Iris pigment epithelial cell (primary cell): ENCODE results near the gene ATG2A.

Experiments used
- DNase-seq: peaks from one replicate; pipeline ENCODE4 v3.0.0-alpha.2; 2011; ENCODE audit warnings: low read depth

Gene ATG2A

DNA sequence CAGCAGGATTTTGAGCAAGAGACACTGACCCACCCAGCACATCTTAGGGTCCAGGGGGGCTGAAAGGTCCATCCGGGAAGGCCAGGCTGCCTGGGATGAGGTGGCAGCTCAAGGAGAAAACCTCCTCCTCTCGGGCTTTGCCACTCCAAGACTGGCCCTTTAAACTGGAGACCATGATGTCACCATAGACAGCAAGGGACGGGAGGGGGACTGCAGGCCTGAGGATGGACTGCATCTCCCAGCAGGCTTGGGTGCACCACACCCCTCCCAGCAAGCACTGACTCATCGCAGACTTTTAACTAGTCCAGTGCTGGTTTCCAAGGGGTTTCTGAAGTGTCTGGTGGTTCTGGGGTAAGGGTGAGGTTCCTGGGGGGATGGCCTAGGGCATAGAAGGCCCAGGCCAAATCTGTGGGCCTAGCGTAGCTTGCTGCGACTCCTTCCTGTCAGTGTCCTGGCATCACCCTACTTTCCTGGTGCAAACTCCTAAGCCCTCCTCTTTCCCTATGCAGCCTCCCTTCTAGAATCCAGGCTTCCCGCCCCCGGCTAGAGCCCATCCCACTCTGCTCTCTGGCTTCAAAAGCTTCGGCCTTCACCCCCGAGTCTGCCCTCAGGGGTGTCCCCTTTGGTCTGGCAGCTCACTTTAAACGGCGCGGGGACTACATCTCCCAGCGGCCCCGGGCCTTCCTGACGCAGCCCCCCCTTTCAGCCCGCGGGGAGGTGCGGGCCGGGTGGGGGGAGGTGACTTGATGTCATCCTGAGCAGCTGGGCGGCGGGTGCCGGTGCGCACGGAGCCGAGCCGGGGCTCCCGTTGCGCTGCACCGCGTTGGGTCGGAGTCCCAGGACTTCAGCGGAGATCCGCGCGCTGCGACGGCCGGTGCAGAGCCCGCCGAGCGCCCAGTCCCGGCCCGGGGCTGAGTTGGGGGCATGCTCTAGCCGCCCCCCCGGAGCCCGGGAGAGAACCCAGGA lies 7.2 kb upstream of the ATG2A start, which contains the start of gene PPP2R5B:
Gene PPP2R5B (plus strand): TSS at position 746 of the 966 bp plus-strand sequence. CDS start 1,046 bp downstream, outside the sequence.
- peak; percentile 95 for DNase-seq

DNA sequence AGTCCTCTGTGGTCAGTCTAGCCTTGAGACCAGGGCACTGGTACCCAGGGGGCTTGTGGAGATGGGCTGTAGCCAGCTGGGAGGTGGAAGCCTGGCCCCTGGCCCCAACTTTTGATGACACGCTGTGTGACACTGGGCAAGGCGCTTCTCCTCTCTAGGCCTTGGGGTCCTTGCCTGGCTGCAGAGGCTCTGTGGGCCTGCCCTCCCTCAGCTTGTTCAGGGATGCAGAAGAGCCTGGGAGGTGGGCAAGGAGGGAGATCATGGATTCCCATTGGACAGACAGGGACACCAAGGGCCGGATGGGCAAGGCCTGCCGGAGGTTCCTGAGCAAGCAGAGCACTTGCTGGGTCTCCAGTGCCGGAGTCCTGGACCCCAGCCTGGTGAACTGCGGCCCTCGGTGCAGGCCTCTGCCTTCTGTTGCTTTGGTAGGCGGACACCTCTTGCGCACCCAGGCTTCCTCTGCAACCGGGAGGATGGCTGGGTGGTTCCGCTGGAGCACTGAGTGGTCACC lies 6.2 kb upstream of the ATG2A start:
- DNase-seq = no peak

DNA sequence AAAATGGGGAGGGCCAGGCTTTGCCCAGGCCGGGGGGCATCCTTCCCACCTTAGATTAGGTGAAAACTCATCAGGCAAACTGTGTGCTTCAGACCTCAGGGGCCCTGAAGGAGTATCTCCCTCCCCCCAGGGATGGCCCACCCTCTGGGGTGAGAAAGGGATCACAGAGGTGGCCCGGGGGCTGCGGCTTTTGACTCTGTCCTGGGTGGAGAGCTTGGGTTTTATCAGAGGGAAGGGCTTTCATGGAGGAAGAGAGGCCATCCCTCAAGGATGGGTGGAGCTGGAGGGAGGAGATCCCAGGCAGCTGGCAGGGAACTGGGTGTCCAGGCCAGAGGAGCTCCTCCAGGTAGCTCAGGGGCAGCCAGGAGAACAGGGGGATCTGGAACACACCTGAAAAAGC lies 4.4 kb upstream of the ATG2A start:
- no peak for DNase-seq

DNA sequence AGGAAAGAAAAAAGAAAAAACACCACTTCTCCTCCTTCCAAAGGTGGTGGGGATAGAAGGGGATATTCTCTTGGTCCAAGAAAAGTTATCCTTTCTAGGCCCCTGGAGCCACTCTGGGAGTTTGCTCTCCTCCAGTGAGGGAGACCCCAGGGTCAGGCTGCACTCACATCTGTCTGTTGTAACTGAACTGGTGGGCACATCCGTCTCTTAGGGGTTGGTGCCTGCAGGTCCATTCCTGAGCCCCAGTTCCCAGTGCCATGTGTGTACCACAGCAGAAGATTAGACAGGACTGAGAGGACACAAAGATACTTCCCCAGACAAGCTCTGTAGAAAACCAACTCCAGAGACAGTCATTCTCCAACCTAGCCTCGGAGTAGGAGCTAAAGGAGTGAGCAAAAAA lies 3.1 kb upstream of the ATG2A start:
- DNase-seq = no peak

DNA sequence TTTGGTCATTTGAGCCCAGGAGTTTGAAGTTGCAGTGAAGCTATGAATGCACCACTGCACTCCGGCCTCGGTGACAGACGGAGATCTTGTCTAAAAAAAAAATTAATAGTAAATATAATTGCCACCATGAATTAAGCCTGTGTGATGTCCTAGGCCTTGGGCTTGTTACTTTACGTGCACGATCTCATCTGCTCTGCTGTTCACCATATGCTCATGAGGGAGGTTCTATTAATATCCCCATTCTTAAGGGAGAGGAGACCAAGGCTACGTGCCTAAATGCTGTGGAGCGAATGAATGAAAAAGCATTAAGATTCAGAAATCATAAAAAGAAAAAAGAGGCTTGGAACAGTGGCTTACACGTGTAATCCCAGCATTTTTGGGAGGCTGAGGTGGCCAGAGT lies 2.6 kb upstream of the ATG2A start:
- no peak for DNase-seq

DNA sequence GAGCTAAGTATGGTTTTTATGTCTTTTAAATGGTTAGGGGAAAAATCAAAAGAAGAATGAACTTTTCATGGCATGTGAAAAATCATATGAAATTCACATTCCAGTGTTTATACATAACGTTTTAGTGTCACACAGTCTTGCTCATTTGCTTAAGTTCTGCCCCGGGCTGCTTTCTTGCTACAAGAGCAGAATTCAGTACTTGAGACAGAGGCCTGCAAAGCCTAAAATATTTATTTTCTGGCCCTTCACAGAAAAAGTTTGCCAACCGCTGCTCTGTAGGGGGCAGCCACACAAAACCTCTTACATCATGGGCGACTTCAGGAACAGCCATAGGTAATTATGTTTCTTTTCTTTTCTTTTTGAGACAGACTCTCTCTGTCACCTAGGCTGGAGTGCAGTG lies 1.0 kb upstream of the ATG2A start:
- DNase-seq = peak; percentile 70

DNA sequence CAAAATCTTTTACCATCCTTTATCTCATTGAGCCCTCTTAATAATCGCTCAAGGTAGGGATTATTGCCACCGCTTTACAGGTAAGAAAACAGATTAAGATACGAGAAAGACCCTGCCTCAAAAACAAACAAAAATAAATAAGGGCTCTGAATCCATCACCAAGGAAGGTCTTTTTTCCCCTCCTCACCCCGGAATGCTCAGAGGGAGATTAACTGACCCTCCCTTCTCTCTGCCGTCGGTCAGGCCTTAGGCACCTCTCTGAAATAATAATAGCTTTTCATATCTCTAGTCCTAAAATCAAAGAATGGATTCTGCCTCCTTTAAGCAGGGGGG lies 620 bp upstream of the ATG2A start:
- DNase-seq = no peak

DNA sequence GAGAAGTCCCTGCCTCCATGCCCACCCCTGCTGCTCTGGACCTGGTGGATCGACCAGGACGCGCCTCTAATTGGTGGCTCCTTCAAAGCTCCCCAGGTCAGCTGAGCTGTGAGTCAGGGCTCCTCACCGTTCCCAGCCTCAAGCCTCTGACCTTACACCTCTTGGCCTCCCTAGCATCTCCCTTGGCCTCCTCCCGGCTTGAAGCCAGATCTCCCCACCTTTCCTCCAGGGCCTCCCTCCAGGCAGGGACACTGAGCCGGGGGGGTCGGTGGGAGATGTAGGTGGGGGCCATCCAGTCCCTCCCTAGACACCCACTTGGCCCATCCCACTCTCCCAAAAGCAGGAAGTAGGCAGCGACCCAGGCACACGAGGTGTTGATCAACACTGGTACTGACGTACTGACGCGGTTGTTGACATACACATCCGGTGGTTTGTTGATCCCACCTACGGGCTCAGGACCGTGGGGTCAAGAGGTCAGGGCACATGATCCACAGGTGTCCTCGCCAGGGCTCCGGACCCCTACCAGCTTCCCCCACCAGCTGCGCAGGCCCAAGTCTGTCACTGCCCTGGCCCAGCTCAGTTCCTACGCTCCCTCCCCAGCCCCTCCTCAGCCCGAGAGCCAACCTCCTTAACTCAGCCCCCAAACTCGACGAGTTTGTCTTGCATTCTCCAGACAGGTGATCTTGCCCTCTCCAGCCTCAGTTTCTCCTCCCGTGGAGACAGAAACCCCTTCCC lies 802 bp downstream of the ATG2A start:
- peak; percentile 50 for DNase-seq

DNA sequence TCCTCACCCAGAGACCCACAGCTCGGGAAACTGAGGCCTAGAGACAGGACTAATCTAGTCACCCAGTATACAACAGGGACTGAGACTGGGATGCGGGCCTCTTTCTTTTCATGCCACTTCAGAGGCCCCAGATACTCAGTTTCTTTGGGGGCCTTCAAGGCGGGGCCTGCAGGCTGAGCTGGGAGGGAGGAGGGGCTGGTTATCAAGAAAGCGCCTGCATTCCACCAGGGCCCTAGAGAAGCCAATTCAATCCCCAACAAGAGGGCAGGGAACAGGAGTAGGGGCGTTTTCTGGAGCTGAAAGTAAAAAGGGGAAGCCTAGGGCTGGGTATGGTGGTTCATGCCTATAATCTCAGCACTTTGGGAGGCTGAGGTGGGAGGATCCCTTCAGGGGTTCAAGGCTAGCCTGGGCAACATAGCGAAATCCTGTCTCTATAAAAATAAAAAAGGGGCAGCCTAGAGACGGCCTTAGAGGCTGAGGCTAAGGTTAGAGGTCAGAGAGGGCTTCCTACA lies 1.6 kb downstream of the ATG2A start:
- DNase-seq = no peak

DNA sequence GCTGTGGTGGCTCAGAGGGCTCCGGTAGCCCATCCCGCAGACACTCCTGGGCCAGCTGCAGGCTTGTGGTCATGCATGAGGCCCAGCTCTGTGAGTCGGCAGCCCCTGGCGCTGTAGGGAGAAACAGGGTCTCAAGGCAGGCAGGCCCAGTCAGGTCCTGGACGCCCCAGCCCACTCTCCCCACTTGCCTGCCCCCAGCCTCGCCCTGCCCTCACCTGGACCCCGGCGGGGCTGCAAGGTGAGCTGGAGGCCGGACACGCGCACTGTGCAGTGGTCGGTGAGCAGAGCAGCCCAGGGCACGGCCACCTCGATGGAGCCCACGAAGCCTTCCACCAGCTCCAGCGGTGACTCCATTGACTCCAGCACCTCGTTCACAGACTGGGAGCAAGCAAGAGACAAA lies 2.9 kb downstream of the ATG2A start:
- DNase-seq = no peak

DNA sequence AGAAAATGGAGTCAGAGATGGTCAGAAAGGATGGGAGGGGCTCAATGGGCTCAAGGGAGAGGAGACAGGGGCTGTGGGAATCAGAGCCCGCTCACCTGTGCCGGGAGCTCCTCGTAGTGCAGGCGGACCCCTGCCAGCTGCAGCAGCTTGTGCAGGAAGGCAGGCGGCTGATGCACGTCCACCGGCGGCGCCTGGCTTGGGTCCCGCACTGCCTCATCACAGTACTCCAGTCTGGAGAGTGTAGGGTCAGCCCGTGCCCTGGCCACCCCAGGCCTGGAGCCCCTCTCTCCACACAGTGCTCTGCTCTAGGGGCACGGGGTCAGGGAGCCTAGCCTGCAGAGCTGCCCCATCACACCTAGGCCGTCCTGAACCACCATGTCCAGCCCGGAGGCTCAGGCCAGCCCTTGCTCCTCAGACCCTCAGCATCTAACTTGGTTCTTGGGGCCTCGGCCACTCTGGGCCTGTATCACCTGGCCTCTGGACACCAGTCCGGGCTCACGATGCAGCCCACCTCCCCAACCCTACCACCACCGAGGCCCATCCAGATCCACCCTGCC lies 3.8 kb downstream of the ATG2A start:
- DNase-seq = no peak

DNA sequence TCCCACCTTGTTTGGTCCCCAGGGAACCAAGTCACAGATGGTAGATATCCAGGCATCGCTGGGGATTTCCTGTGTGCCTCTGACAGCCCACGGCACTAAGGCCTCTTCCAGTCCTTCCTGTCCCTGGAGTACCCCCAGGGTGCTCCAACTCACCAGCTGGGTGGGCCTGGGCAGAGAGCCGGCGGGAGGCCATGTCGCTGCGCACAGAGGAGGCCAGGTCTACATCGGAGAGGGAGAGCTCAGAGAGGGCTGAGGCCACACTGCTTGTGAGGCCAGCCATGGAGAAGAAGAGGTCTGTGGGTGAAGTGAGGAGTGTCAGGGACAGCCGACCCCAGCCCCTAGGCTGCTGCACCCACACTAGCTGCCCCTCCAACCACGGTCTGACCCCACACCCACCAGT lies 5.3 kb downstream of the ATG2A start:
- DNase-seq = no peak

DNA sequence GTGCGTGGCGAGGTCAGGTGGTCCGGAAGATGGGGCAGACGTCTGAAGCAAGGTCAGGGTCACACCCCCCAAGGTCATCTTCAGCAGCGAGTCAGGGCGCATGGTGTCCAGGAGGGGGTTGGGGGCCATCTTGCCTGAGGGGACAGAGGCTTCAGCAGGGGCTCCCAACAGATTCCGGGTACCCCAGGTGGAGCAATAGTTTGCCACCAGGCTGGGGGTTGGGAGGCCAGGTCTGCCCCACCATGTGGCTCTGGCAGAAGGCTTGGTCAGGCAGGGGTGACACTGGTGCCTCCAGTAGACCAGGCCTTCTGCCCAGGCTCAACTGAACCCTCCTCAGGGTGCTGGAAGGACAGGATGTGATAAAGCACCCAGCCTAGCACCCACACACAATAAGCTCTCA lies 5.9 kb downstream of the ATG2A start:
- DNase-seq = no peak

DNA sequence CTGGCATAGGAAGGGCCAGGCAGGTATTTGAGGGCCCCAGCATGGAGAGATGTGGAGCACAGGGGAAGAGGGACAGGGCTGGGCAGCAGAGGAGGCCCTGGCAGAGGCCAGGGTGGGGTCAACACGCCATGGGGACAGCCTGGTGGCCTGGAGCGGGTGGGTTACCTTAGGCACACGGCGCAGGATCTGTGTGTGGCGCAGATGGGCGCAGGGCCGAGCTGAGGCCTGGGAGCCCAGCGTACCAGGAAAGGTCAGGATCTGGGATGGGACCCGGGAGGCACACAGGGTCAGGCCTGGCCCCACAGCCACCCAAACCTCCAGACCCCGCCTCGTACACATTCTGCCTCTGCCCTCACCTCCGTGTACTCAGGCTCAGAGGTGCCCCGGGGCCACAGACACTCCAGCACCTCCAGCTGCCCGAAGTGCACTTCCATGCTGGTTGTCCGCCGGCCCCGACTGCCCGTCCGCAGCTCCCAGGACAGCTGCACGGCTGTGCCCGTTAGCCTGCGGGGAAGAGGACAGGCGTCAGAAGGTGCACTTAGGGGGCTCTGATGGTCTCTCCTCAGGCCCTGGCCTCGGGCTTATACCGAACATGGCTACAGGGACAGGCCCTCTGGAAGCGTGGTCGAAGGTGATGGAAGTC lies 6.4 kb downstream of the ATG2A start:
- no peak for DNase-seq

DNA sequence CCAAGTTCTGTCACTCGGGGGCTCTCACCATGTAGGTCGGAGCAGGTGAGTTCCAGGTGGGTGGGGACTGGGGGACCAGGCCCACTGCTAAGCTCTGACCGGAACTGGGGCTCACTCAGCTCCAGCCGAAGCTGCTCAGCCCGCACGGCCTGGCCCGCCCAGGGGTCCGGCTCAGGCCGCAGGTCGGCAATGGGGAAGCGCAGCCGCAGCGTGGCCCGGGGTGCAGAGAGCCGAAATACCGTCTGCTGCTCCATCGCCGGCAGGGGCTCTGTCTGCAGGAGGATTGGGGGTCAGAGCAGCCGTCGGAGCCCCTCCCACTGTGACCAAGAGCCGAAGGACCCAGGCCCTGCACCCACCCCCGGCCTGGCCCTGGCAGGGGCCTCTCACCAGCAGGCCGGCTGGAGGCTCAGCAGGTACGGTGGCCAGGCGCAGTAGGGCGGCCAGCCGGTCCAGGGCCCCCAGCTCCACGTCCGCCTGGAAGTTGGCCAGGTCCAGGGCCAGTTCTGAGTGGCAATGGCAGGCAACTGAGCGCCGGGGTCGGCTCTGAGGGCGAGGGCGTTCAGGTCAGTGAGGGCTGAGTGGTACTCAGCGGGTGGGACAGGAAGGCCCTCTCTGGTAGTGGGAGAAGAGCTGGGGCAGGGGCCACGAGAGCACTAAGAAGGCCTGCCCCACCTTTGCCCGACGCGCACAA lies 7.2 kb downstream of the ATG2A start:
- DNase-seq = no peak

DNA sequence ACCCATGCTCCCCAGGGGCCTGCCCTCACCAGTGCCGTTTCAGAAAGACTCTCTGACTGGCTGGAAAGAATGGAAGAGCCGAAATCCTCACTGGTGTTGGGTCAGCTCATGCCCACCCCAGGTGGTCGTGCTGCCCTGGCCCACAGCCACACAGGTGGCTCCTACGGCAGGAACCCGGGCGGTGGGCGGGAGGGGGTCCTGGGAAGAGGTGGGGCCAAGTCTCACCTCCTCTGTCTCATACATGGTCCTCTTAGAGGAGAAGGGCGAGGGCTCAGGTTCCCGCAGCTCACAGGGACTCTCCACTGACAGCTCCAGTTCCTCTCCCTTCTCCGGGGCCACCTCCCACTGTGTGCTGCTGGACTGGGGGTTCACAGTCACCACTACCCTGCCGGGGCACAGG lies 8.2 kb downstream of the ATG2A start:
- DNase-seq = no peak

DNA sequence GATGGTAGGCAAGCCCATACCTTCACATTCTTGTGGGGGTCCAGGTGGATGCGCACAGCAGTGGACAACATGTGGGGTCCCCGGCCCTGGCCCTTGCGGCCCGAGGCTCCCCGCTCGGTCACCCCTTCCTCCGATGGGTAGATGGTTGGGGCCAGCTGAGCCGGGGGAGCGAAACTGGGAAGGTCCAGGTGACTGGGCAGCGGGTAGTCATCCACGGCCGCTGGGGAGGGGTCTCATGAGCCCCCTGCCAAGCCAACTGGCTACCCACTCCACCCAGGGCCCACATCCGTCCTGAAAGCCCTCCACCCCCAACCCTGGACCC lies 10.7 kb downstream of the ATG2A start:
- DNase-seq = no peak

DNA sequence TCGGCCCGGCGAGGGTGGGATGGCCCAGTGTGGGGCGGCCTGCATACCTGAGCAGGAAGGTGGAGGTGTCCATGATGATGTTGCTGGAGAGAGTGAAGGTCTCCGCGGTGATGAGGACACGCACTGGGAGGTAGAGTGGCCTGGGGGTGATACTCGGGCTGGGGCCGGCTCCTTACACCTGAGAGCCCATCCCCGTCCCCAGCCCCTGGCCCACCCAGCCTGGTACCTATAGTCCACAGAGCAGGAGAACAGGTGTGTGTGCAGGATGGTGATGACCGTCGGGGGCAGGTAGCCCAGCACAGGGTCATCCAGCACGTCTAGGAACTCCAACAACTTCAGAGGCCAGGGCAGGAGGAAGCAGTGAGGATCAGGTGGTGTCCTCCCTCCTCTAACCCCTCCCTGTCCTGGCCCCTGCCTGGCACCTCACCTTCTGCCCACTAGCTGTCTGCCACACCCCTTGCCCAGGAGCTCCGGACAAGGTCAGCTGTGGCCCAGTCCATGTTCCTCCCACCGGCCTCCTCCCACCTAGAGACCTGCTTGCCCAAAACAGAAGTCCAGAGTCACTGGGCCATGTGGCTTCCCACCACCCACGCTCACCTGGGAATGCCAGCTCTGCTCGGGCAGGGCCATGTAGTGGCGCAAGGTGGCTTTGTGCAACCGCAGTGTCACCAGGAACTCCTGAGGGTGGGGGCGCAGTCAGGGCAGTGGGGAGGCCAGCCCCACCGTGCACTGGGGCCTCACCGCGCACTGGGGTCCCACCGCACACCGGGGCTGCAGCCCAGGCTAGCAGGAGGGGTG lies 11.3 kb downstream of the ATG2A start:
- no peak for DNase-seq

DNA sequence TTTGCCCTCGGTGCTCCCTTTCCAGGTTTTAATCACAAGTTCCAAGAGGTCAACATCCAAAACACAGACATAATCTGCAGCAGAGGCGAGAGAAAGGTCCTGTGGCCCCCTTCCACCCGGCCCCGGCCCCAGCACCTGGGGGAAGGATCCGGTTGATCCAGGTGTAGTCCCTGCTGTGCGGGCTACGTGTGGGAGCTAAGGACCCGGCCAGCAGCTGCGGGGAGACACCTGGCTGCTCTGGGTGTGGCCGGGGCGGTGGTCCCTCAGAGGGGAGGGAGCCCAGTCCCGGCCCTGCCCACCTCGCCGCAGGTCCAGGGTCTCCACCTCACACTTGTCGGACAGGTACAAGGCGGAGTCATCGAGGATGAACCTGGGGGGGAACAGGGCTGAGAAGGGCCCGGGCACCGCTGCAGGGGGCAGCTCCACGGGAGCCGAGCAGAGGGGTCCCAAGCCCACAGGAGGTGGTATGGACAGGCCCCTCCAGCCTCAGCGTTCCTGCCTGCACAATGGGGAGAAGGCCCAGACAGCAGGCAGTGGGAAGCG lies 13.6 kb downstream of the ATG2A start:
- no peak for DNase-seq

DNA sequence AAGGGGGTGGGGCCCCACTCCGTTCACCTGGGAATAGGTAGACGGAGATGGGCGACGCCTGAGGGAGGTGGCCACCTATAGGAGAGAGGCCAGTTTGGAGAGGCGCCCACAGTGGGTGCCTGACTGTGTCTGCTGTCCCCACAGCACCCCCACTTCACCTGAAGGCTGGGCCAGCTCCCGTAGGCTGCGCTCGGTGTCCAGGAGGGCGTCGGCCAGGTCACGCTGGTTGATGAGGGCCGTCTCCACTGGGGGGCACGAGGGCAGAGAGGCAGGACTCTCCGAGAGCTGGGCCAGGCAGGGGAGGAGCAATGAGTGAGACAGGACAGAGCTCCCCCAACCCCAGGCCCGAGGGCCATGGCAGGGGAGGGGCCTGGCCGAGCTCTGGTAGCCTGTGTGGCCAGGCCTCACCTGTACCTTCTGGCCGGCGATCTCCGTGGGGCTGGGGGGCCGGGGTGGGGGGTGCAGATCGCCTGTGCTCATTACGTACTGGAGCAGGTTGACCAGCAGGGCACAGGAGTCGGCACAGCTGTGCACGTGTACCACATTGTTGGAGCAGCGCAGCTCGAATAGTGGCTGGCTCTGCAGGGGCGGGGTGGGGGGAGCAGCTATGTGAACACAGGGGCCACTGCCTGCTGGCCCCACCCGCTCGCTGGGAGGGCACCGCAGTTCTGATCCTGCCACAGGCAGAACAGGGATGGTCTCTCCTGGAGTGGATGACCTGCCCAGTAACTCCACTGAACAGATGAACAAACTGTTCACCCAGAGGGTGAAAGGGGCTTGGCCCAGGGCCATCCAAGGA lies 14.7 kb downstream of the ATG2A start:
- no peak for DNase-seq
